ENCODE measurements around the gene VPS51. TPM values are rescaled to one million over a fixed set of nuclear protein-coding genes. Genes with fewer than 3 reads are reported as not detected.

Gene VPS51
- total RNA-seq, 1 experiment from 2014 or later = 113 TPM

GRCh38 chr11:65077451-65077850 lies 18.6 kb upstream of the VPS51 start:
- Histone ChIP-seq H3K9me3 (ENCODE audit: insufficient read depth, low read depth) (no peaks in the 10 kb centered on the region), H3K4me1 (replicated peaks; ENCODE audit: insufficient read depth) (peaks cover under 1% of the 10 kb centered on the region; the same call in 1 of the 2 replicates), H4K20me1 (ENCODE audit: insufficient read depth) (no peaks in the 10 kb centered on the region), H2AFZ (no peak overlapping the region), H3K4me2 (no peak overlapping the region), H3K36me3 (ENCODE audit: low read depth) (peaks cover 10% of the 10 kb centered on the region), H3K9me2 (ENCODE audit: insufficient read depth) (no peaks in the 10 kb centered on the region), H3F3A (ENCODE audit: insufficient read depth, low read depth) (peaks cover 26% of the 10 kb centered on the region), H3K27ac (no peak overlapping the region), H3K27me3 (ENCODE audit: insufficient read depth, low read depth) (no peaks in the 10 kb centered on the region), H3K4me3 (no peak overlapping the region), H3K79me2 (ENCODE audit: low read depth) (peaks cover 17% of the 10 kb centered on the region)
- TF ChIP-seq EZH2 (IDR thresholded peaks at IDR 0.05; ENCODE audit: low read depth) = no peak
- TF ChIP-seq, protein P1, sequence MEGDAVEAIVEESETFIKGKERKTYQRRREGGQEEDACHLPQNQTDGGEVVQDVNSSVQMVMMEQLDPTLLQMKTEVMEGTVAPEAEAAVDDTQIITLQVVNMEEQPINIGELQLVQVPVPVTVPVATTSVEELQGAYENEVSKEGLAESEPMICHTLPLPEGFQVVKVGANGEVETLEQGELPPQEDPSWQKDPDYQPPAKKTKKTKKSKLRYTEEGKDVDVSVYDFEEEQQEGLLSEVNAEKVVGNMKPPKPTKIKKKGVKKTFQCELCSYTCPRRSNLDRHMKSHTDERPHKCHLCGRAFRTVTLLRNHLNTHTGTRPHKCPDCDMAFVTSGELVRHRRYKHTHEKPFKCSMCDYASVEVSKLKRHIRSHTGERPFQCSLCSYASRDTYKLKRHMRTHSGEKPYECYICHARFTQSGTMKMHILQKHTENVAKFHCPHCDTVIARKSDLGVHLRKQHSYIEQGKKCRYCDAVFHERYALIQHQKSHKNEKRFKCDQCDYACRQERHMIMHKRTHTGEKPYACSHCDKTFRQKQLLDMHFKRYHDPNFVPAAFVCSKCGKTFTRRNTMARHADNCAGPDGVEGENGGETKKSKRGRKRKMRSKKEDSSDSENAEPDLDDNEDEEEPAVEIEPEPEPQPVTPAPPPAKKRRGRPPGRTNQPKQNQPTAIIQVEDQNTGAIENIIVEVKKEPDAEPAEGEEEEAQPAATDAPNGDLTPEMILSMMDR (conservative IDR thresholded peaks at IDR 0.05) = no peak
- POLR2A ChIA-PET (ENCODE audit: unreplicated experiment) = no interaction called here
- intact Hi-C loops (cut with micrococcal nuclease; ENCODE audit: unreplicated experiment) = no loop called here
- CTCF ChIA-PET = no interaction called here
- peak in 1 of 2 experiments; percentile 34 for DNase-seq
- BruUV-seq (replicated peaks) = no TSS peak

GRCh38 chr11:65078151-65078550 lies 17.9 kb upstream of the VPS51 start:
- Histone ChIP-seq H3K27ac (no peak overlapping the region), H3K27me3 (ENCODE audit: insufficient read depth, low read depth) (no peaks in the 10 kb centered on the region), H3K4me3 (no peak overlapping the region), H3K9me2 (ENCODE audit: insufficient read depth) (no peaks in the 10 kb centered on the region), H3K79me2 (ENCODE audit: low read depth) (peaks cover 24% of the 10 kb centered on the region), H3F3A (ENCODE audit: insufficient read depth, low read depth) (peaks cover 26% of the 10 kb centered on the region), H3K4me2 (no peak overlapping the region), H3K36me3 (ENCODE audit: low read depth) (peaks cover 10% of the 10 kb centered on the region), H4K20me1 (ENCODE audit: insufficient read depth) (no peaks in the 10 kb centered on the region), H3K9me3 (ENCODE audit: insufficient read depth, low read depth) (no peaks in the 10 kb centered on the region), H3K4me1 (replicated peaks; ENCODE audit: insufficient read depth) (peaks cover 8% of the 10 kb centered on the region), H2AFZ (no peak overlapping the region)
- ChIA-PET CTCF (interaction anchor here (0.7 kb wide), 1 partner anchor 21 kb away, joined by 5 read pairs; no protein-coding TSS in a partner anchor), POLR2A (ENCODE audit: unreplicated experiment) (no interaction called here)
- TF ChIP-seq, protein P1 (conservative IDR thresholded peaks at IDR 0.05) = peak; percentile 79
- TF ChIP-seq EZH2 (IDR thresholded peaks at IDR 0.05; ENCODE audit: low read depth) = no peak
- intact Hi-C loops (cut with micrococcal nuclease; ENCODE audit: unreplicated experiment) = no loop called here
- DNase-seq = peak; percentile 35 to 39
- no TSS peak for BruUV-seq (replicated peaks)

DNA sequence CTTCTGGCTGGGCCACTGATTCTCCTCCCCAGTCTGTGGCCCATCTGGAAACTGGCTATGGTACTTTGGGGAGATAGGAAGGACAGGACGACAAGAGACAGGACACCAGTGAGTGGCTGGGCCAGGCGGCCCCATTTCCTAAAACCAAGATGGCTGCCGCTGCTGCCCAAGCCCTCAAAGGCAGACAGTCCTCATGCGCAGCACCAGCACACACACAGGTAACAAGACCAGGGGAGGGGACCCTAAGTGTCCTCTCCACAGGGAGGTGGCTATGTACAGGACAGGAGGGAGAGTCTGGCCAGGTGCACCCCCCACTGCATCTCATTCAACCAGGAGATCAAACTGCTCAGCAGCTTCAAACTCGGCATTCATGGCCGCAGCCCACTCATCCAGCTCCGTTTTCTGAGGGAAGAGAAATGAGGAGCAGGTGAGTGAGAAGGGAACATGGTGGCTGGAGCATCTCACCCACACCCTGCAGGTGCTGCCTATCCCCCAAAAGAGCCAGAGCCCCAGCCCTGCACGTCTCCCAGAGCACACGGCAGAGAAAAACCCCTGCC lies 17.1 kb upstream of the VPS51 start:
- no peak overlapping the region for H2AFZ ChIP-seq
- TF ChIP-seq EZH2 (IDR thresholded peaks at IDR 0.05; ENCODE audit: low read depth) = no peak
- TF ChIP-seq, protein P1 (conservative IDR thresholded peaks at IDR 0.05) = no peak
- no peak overlapping the region for H3K27ac ChIP-seq
- H3K9me3 ChIP-seq (ENCODE audit: insufficient read depth, low read depth) = no peaks in the 10 kb centered on the region
- peaks cover 8% of the 10 kb centered on the region for H3K4me1 ChIP-seq (replicated peaks; ENCODE audit: insufficient read depth)
- intact Hi-C loops (cut with micrococcal nuclease; ENCODE audit: unreplicated experiment) = no loop called here
- peaks cover 10% of the 10 kb centered on the region for H3K36me3 ChIP-seq (ENCODE audit: low read depth)
- H4K20me1 ChIP-seq (ENCODE audit: insufficient read depth) = no peaks in the 10 kb centered on the region
- ChIA-PET POLR2A (ENCODE audit: unreplicated experiment) (no interaction called here), CTCF (interaction anchor here (0.7 kb wide), 1 partner anchor 22 kb away, joined by 5 read pairs; no protein-coding TSS in a partner anchor)
- no peaks in the 10 kb centered on the region for H3K27me3 ChIP-seq (ENCODE audit: insufficient read depth, low read depth)
- no peaks in the 10 kb centered on the region for H3K9me2 ChIP-seq (ENCODE audit: insufficient read depth)
- no peak overlapping the region for H3K4me2 ChIP-seq
- H3K79me2 ChIP-seq (ENCODE audit: low read depth) = peaks cover 31% of the 10 kb centered on the region
- no TSS peak for BruUV-seq (replicated peaks)
- DNase-seq = peak in 1 of 2 experiments; percentile 17
- H3F3A ChIP-seq (ENCODE audit: insufficient read depth, low read depth) = peaks cover 26% of the 10 kb centered on the region
- no peak overlapping the region for H3K4me3 ChIP-seq
